NT2/D1 (cell line): Measurements from ENCODE around the gene MAGI1.

Experiments
- SUZ12 ChIP-seq: IDR thresholded peaks from 2 replicates; pipeline ENCODE4 v1.6.1; 2011; ENCODE audit not compliant: insufficient read length, insufficient read depth; ENCODE audit errors: extremely low read depth
- YY1 ChIP-seq: IDR thresholded peaks from 2 replicates; pipeline ENCODE4 v1.6.1; 2011; ENCODE audit not compliant: insufficient read length, insufficient read depth
- ZNF274 ChIP-seq: IDR thresholded peaks from 2 replicates; pipeline ENCODE4 v1.6.1; 2011; ENCODE audit warnings: mild to moderate bottlenecking, low read depth, low read length

GRCh38 chr3:65412588-65412987, 626.1 kb downstream of the MAGI1 start:
- TF ChIP-seq YY1 (no peak), SUZ12 (no peak), ZNF274 (no peak)
